Stomach (tissue), 4 donors: ENCODE measurements around the gene MAF.

Source experiments
- POLR2AphosphoS5 ChIP-seq, 3 donors: sonication (generic); formaldehyde crosslinking; IDR thresholded peaks; one replicate each; pipeline ENCODE4 v1.6.1; 2016; ENCODE audit warnings: antibody characterized with exemption in 3 of 3
- TF ChIP-seq, protein P1 (sequence below), 7 experiments: fragments of 450-650 bp in 4 of 7; fragments of 200-600 bp in 3 of 7; sonication (generic) in 3 of 7; IDR thresholded peaks; one replicate each; pipeline ENCODE4 v1.5.1; 2016 to 2019; ENCODE audit warnings: antibody characterized with exemption in 7 of 7, control low read depth in 2 of 7, mild to moderate bottlenecking in 1 of 7

- TF ChIP-seq, protein P1, sequence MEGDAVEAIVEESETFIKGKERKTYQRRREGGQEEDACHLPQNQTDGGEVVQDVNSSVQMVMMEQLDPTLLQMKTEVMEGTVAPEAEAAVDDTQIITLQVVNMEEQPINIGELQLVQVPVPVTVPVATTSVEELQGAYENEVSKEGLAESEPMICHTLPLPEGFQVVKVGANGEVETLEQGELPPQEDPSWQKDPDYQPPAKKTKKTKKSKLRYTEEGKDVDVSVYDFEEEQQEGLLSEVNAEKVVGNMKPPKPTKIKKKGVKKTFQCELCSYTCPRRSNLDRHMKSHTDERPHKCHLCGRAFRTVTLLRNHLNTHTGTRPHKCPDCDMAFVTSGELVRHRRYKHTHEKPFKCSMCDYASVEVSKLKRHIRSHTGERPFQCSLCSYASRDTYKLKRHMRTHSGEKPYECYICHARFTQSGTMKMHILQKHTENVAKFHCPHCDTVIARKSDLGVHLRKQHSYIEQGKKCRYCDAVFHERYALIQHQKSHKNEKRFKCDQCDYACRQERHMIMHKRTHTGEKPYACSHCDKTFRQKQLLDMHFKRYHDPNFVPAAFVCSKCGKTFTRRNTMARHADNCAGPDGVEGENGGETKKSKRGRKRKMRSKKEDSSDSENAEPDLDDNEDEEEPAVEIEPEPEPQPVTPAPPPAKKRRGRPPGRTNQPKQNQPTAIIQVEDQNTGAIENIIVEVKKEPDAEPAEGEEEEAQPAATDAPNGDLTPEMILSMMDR (IDR thresholded peaks at IDR 0.05) = no peak
- TF ChIP-seq POLR2AphosphoS5 (IDR thresholded peaks at IDR 0.05) = no peak
These were observed 31.8 kb upstream of the MAF start for GRCh38 chr16:79632289-79632688.
